Neural progenitor cell (in vitro differentiated cells): ENCODE results near the gene ABHD6.

Experiments used
- EZH2 ChIP-seq: fragments of 200-600 bp; sonication (generic); IDR thresholded peaks from 2 replicates; pipeline ENCODE4 v1.6.1; 2017; ENCODE audit warnings: antibody characterized with exemption, mild to moderate bottlenecking, moderate library complexity
- TF ChIP-seq, protein P1 (sequence below): fragments of 200-600 bp; sonication (generic); IDR thresholded peaks from 2 replicates; pipeline ENCODE4 v1.5.1; 2017; ENCODE audit warnings: antibody characterized with exemption, mild to moderate bottlenecking

DNA sequence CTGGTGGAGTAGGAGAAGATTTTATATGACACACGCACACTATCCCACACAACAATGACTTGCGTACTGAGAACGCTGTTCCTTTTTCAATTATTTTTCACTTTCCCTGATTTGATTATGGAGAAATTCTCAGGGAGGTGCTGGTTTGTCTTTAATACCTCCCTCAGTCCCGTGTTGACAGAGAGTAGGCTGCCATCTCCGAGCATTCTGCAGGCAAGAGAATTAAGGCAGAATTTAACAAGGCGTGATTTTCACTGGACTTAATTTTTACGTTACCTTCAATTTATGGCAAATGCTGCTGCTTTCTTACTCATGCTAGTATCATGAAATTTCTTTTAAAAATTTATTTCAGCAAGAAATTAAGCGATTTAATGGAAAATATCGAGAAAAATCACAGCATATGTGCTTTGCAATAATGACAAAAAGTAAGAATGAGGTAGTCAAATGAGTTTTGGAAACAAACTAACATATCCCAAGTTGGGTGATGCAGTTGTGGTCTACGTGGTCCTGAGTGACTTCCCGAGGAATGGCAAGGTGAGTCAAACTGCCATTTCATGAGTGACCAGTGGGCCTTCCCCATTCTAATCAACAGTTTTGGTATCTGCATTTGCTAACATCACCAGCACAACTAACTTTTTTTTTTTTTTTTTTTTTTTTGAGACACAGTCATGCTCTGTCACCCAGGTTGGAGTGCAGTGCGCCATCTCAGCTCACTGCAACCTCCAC is 43.7 kb upstream of the ABHD6 start:
- TF ChIP-seq, protein P1, sequence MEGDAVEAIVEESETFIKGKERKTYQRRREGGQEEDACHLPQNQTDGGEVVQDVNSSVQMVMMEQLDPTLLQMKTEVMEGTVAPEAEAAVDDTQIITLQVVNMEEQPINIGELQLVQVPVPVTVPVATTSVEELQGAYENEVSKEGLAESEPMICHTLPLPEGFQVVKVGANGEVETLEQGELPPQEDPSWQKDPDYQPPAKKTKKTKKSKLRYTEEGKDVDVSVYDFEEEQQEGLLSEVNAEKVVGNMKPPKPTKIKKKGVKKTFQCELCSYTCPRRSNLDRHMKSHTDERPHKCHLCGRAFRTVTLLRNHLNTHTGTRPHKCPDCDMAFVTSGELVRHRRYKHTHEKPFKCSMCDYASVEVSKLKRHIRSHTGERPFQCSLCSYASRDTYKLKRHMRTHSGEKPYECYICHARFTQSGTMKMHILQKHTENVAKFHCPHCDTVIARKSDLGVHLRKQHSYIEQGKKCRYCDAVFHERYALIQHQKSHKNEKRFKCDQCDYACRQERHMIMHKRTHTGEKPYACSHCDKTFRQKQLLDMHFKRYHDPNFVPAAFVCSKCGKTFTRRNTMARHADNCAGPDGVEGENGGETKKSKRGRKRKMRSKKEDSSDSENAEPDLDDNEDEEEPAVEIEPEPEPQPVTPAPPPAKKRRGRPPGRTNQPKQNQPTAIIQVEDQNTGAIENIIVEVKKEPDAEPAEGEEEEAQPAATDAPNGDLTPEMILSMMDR = no peak
- TF ChIP-seq EZH2 = no peak
